HG02571 (cell line): ENCODE results near the gene HNRNPM.

Experiments
- ATAC-seq: cut with Tn5 transposase; IDR thresholded peaks from one replicate; pipeline ENCODE4 v1.9.1; 2021; ENCODE audit warnings: mild to moderate bottlenecking, moderate library complexity; ENCODE audit not compliant: unreplicated experiment

Gene HNRNPM

GRCh38 chr19:8536282-8536681, 91.5 kb downstream of the HNRNPM start:
- ATAC-seq, result no peak

- no peak for ATAC-seq
Observed at GRCh38 chr19:8537099-8537498, 92.3 kb downstream of the HNRNPM start.
